Mesenteric fat pad (tissue), 1 donor: ENCODE data around the gene MAPK14. TPM values are rescaled to one million over a fixed set of nuclear protein-coding genes. Genes with fewer than 3 reads are reported as not detected.
"Not testable (repeated sequence)": the region's sequence is repeated elsewhere in the genome, so short reads cannot be mapped to it uniquely, and the experiment has no call there.

ENCODE experiments used
- DNase-seq: peaks from one replicate; pipeline ENCODE4 v3.0.0-alpha.2; 2020; ENCODE audit warnings: low spot score
- long read RNA-seq: library from polyadenylated mRNA; unstranded; transcript quantifications from one replicate; pipeline ENCODE4 v2.0.0, GENCODE V29; 2020
- total RNA-seq: library from RNA; stranded (reverse); fragmentation: NEBNext Ultra II Directional; extraction: Animal tissue kit (Norgen Biotek cat#: 25700); gene quantifications from one replicate; pipeline ENCODE4 v1.2.1, GENCODE V29; 2021
- donor health status: DM: yes; HTN: yes; CAD: no.

The MAPK14 gene
- 94.4 TPM for total RNA-seq
- long read RNA-seq, partial matches to known transcripts: 15 of 54 reads
- long read RNA-seq, other reads (novel, unspliced or antisense): 39 of 54 reads

- DNase-seq: peak; percentile 99
Measured at GRCh38 chr6:36027501-36028087, at the start of gene MAPK14. MAPK14 (plus strand) TSS chr6:36027808; CDS start chr6:36028158, 350 bp downstream.

- DNase-seq: not testable (repeated sequence)
Measured at GRCh38 chr6:35980126-35980525, 47.5 kb upstream of the MAPK14 start.

- no peak for DNase-seq
Measured at GRCh38 chr6:35980991-35981645, 46.5 kb upstream of the MAPK14 start.

GRCh38 chr6:35984701-35985100 lies 42.9 kb upstream of the MAPK14 start:
- no peak for DNase-seq

- DNase-seq: not testable (repeated sequence)
Measured at GRCh38 chr6:35988047-35988446, 39.6 kb upstream of the MAPK14 start.

- DNase-seq: no peak
Measured at GRCh38 chr6:35993150-35993549, 34.5 kb upstream of the MAPK14 start.

GRCh38 chr6:36000451-36000850 lies 27.2 kb upstream of the MAPK14 start:
- no peak for DNase-seq

- DNase-seq: no peak
Measured at GRCh38 chr6:36015666-36016065, 11.9 kb upstream of the MAPK14 start.

GRCh38 chr6:36018339-36018738 lies 9.3 kb upstream of the MAPK14 start:
- no peak for DNase-seq

GRCh38 chr6:36019167-36019566 lies 8.4 kb upstream of the MAPK14 start:
- DNase-seq: no peak

- no peak for DNase-seq
Measured at GRCh38 chr6:36020154-36020553, 7.5 kb upstream of the MAPK14 start.

GRCh38 chr6:36023996-36024795 lies 3.4 kb upstream of the MAPK14 start, which contains the start of gene SLC26A8:
SLC26A8 (minus strand) TSS chr6:36024641; CDS start chr6:36019707, 4,934 bp downstream.
- no peak for DNase-seq

GRCh38 chr6:36025260-36025931 lies 2.2 kb upstream of the MAPK14 start:
- no peak for DNase-seq

- DNase-seq: no peak
Measured at GRCh38 chr6:36025932-36026327, 1.7 kb upstream of the MAPK14 start.

GRCh38 chr6:36028088-36028876 lies 674 bp downstream of the MAPK14 start:
- no peak for DNase-seq

GRCh38 chr6:36028877-36029324 lies 1.3 kb downstream of the MAPK14 start:
- no peak for DNase-seq

GRCh38 chr6:36029464-36029863 lies 1.9 kb downstream of the MAPK14 start:
- no peak for DNase-seq

GRCh38 chr6:36032261-36032660 lies 4.7 kb downstream of the MAPK14 start:
- DNase-seq: no peak

GRCh38 chr6:36033144-36033543 lies 5.5 kb downstream of the MAPK14 start:
- not testable (repeated sequence) for DNase-seq

- no peak for DNase-seq
Measured at GRCh38 chr6:36033935-36034334, 6.3 kb downstream of the MAPK14 start.

GRCh38 chr6:36034441-36034840 lies 6.8 kb downstream of the MAPK14 start:
- DNase-seq: no peak
